Measurements from ENCODE around the gene ACER3. TPM values are rescaled to one million over a fixed set of nuclear protein-coding genes. Genes with fewer than 3 reads are reported as not detected.

ACER3 gene
- total RNA-seq, 1 experiment from 2014 or later, result 13.7 TPM

DNA sequence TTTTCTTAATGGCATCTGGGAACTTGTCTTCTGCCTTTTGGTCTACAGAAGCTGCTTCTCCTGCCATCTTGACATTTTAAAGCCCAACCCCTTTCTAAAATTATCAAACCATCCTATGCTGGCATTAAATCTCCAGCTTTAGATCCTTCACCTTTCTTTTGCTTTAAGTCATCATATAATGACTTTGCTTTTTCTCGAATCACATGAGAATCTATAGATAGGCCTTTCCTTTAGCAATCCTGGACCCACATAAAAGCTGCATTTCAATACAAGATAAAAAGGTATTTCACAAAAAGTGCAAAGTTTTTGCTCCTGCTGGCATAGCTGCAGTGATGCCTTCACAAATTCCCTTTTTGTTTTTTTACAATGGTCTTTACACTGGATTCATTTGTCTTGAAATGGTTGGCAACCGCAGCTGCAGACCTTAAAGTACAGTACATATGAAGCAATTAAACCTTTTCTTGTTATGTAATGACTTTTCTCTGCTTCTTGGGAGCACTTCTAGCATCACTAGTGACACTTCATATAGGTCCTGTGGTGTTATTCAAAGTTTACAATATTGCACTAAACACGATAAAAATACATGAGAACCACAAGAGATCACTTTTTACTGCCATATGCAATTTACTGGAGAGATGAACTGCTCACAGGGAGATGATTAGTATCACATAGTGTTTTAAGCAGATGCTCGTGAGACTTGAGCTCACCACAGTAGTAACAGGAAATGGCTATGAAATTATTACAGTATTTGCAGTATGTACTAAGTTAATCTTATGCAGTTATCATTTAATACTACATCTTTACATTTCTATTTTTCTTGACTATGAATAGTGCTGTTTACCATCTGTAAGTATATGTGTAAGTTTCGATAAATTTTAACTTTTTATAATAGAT lies 41.6 kb downstream of the ACER3 start:
- DNase-seq (ENCODE audit: low spot score) (no peak), ATAC-seq (no peak)
- ChIA-PET CTCF (interaction anchor here (1.1 to 1.2 kb wide), 2 partner anchors 18 to 224 kb away, joined by 3 to 7 read pairs; no protein-coding TSS in a partner anchor), POLR2A (no interaction called here)
- H3K36me3 Mint-ChIP-seq, result peaks cover 19% of the 10 kb centered on the region
- H3K27ac Mint-ChIP-seq, result peak overlapping the region; percentile 83
- peak overlapping the region; percentile 47 for H3K4me3 Mint-ChIP-seq
- peaks cover 34% of the 10 kb centered on the region for H3K4me1 Mint-ChIP-seq
- TF ChIP-seq, protein P1, sequence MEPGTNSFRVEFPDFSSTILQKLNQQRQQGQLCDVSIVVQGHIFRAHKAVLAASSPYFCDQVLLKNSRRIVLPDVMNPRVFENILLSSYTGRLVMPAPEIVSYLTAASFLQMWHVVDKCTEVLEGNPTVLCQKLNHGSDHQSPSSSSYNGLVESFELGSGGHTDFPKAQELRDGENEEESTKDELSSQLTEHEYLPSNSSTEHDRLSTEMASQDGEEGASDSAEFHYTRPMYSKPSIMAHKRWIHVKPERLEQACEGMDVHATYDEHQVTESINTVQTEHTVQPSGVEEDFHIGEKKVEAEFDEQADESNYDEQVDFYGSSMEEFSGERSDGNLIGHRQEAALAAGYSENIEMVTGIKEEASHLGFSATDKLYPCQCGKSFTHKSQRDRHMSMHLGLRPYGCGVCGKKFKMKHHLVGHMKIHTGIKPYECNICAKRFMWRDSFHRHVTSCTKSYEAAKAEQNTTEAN (CRISPR knock-in tag; IDR thresholded peaks at IDR 0.05), result no peak
- TF ChIP-seq ETV6 (CRISPR knock-in tag; IDR thresholded peaks at IDR 0.05) (no peak), ZNF317 (CRISPR knock-in tag; IDR thresholded peaks at IDR 0.05; ENCODE audit: borderline replicate concordance, low read depth) (no peak), KAT7 (CRISPR knock-in tag; IDR thresholded peaks at IDR 0.05; ENCODE audit: borderline replicate concordance) (no peak)
- H3K9me3 Mint-ChIP-seq, result peaks cover 24% of the 10 kb centered on the region
- H3K27me3 Mint-ChIP-seq (ENCODE audit: low read depth), result no peaks in the 10 kb centered on the region

GRCh38 chr11:76903325-76903724 lies 42.6 kb downstream of the ACER3 start:
- POLR2A ChIA-PET, result no interaction called here
- Mint-ChIP-seq H3K27me3 (ENCODE audit: low read depth) (no peaks in the 10 kb centered on the region), H3K27ac (peak overlapping the region; percentile 86; the same call in 1 of the 2 replicates), H3K9me3 (peaks cover 24% of the 10 kb centered on the region), H3K4me1 (peaks cover 34% of the 10 kb centered on the region), H3K36me3 (peaks cover 21% of the 10 kb centered on the region), H3K4me3 (peak overlapping the region; percentile 39; the same call in 1 of the 2 replicates)
- TF ChIP-seq ZNF263 (CRISPR knock-in tag; IDR thresholded peaks at IDR 0.05; ENCODE audit: low read depth) (no peak), GRHL2 (CRISPR knock-in tag; IDR thresholded peaks at IDR 0.05; ENCODE audit: insufficient replicate concordance, severe bottlenecking) (no peak), AFF4 (CRISPR knock-in tag; IDR thresholded peaks at IDR 0.05; ENCODE audit: borderline replicate concordance) (no peak), JAZF1 (CRISPR knock-in tag; IDR thresholded peaks at IDR 0.05) (no peak), ZNF671 (CRISPR knock-in tag; IDR thresholded peaks at IDR 0.05) (no peak), HMGA2 (CRISPR knock-in tag; IDR thresholded peaks at IDR 0.05) (no peak), KAT7 (CRISPR knock-in tag; IDR thresholded peaks at IDR 0.05; ENCODE audit: borderline replicate concordance) (no peak), USF2 (CRISPR knock-in tag; IDR thresholded peaks at IDR 0.05) (no peak), ATF3 (CRISPR knock-in tag; conservative IDR thresholded peaks at IDR 0.05) (no peak), ZNF423 (CRISPR knock-in tag; IDR thresholded peaks at IDR 0.05) (no peak)
- TF ChIP-seq, protein P2, sequence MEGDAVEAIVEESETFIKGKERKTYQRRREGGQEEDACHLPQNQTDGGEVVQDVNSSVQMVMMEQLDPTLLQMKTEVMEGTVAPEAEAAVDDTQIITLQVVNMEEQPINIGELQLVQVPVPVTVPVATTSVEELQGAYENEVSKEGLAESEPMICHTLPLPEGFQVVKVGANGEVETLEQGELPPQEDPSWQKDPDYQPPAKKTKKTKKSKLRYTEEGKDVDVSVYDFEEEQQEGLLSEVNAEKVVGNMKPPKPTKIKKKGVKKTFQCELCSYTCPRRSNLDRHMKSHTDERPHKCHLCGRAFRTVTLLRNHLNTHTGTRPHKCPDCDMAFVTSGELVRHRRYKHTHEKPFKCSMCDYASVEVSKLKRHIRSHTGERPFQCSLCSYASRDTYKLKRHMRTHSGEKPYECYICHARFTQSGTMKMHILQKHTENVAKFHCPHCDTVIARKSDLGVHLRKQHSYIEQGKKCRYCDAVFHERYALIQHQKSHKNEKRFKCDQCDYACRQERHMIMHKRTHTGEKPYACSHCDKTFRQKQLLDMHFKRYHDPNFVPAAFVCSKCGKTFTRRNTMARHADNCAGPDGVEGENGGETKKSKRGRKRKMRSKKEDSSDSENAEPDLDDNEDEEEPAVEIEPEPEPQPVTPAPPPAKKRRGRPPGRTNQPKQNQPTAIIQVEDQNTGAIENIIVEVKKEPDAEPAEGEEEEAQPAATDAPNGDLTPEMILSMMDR (IDR thresholded peaks at IDR 0.05), result no peak
- CTCF ChIA-PET, result interaction anchor here (0.8 to 1.0 kb wide), 2 partner anchors 17 to 181 kb away, joined by 3 read pairs; no protein-coding TSS in a partner anchor
- DNase-seq (ENCODE audit: low spot score) (peak; percentile 15), ATAC-seq (peak; percentile 87)

Measured in WTC11 (cell line).